NCI-H446 (cell line): ENCODE results near the gene SENP2.

Experiments used
- DNase-seq, 2 experiments: peaks; one replicate each; lab custom pipeline; 2025; lab: John Stamatoyannopoulos, UW

Gene SENP2

DNA sequence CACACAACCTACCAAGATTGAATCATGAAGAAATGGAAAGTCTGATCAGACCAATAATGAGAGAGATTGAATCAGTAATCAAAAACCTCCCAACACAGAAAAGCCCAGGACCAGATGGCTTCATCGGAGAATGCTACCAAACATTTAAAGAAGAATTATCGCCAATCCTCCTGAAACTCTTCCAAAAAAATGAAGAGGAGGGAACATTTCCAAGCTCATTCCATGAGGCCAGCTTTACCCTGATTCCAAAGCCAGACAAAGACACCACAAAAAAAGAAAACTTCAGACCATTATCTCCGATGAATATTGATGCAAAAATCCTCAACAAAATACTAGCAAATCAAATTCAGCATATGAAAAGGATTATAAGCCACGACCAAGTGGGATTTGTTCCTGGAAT is 94.1 kb downstream of the SENP2 start:
- DNase-seq, result peak; percentile 23 to 64
